B cell (primary cell): ENCODE measurements around the gene THYN1. TPM values are rescaled to one million over a fixed set of nuclear protein-coding genes. Genes with fewer than 3 reads are reported as not detected.

ENCODE experiments used
- ATAC-seq: fragments of 200-7000 bp; cut with Tn5 transposase; one replicate; pipeline ENCODE4 v1.10.0; 2021; ENCODE audit warnings: low read depth, mild to moderate bottlenecking, moderate number of reproducible peaks, moderate library complexity
- CTCF ChIA-PET: fragments of 350-600 bp; sonication (Branson Sonifier 250); formaldehyde crosslinking; loops from one replicate; lab custom pipeline; 2021; ENCODE audit warnings: antibody characterized with exemption, inconsistent platforms; lab: Charles Lee
- POLR2A ChIA-PET: fragments of 350-600 bp; sonication (Branson Sonifier 250); formaldehyde crosslinking; loops from one replicate; lab custom pipeline; 2021; ENCODE audit warnings: antibody characterized with exemption; lab: Charles Lee
- DNase-seq: peaks from one replicate; pipeline ENCODE4 v3.0.0; 2013
- H2AFZ ChIP-seq: 2 replicates; pipeline ENCODE4 v1.6.1; 2012; ENCODE audit warnings: mild to moderate bottlenecking, low read depth, low read length; ENCODE audit not compliant: insufficient read depth, poor library complexity, severe bottlenecking
- H3K27ac ChIP-seq, 2 donors: 1 replicate in 1 of 2; 2 replicates in 1 of 2; pipeline ENCODE4 v1.5.1; 2012 to 2013; ENCODE audit warnings: low read length in 2 of 2, mild to moderate bottlenecking in 2 of 2, moderate library complexity in 1 of 2
- H3K27me3 ChIP-seq, 4 experiments: fragments of 200-600 bp in 1 of 4; sonication (generic) in 1 of 4; replicated peaks in 1 of 4; 1 replicate in 2 of 4; 2 replicates in 2 of 4; pipeline versions ENCODE4 v1.6.1 to v1.7.0; 2013 to 2016; ENCODE audit warnings: low read length in 3 of 4, mild to moderate bottlenecking in 2 of 4, mixed read lengths in 1 of 4, moderate library complexity in 1 of 4; ENCODE audit not compliant: insufficient read depth in 4 of 4, control insufficient read depth in 3 of 4; ENCODE audit errors: control extremely low read depth in 1 of 4
- H3K36me3 ChIP-seq, 2 experiments: replicated peaks in 1 of 2; 1 replicate in 1 of 2; 2 replicates in 1 of 2; pipeline versions ENCODE4 v1.6.1 to v1.7.1; 2013; ENCODE audit warnings: low read length in 1 of 2; ENCODE audit not compliant: insufficient read depth in 2 of 2, control insufficient read depth in 1 of 2; ENCODE audit errors: control extremely low read depth in 1 of 2, extremely low read depth in 1 of 2
- H3K4me1 ChIP-seq, 2 donors: fragments of 200-600 bp in 1 of 2; sonication (generic) in 1 of 2; 1 replicate in 1 of 2; 2 replicates in 1 of 2; pipeline versions ENCODE4 v1.5.1 to v1.6.1; 2013 to 2017; ENCODE audit warnings: low read length in 2 of 2; ENCODE audit not compliant: control insufficient read depth in 2 of 2, insufficient read depth in 2 of 2
- H3K4me2 ChIP-seq: replicated peaks from 2 replicates; pipeline ENCODE3; 2012; ENCODE audit warnings: mild to moderate bottlenecking, low read depth, low read length; ENCODE audit not compliant: poor library complexity, severe bottlenecking
- H3K4me3 ChIP-seq, 5 experiments: fragments of 200-600 bp in 1 of 5; sonication (generic) in 1 of 5; 1 replicate in 3 of 5; 2 replicates in 2 of 5; pipeline versions ENCODE4 v1.5.1 to v1.7.0; 2011 to 2016; ENCODE audit warnings: low read length in 4 of 5, mild to moderate bottlenecking in 4 of 5, low read depth in 2 of 5, control low read depth in 1 of 5, moderate library complexity in 1 of 5; ENCODE audit not compliant: insufficient read depth in 1 of 5; ENCODE audit errors: control extremely low read depth in 1 of 5, extremely low read depth in 1 of 5
- H3K79me2 ChIP-seq: fragments of 200-600 bp; sonication (generic); one replicate; pipeline ENCODE4 v1.6.0; 2016; ENCODE audit warnings: low read length; ENCODE audit not compliant: control insufficient read depth, insufficient read depth
- H3K9ac ChIP-seq: fragments of 200-600 bp; sonication (generic); 2 replicates; pipeline ENCODE4 v1.6.1; 2017; ENCODE audit warnings: mild to moderate bottlenecking, low read length, moderate library complexity
- H3K9me3 ChIP-seq, 3 donors: one replicate each; pipeline versions ENCODE4 v1.6.1 to v1.7.1; 2013; ENCODE audit warnings: low read length in 2 of 3; ENCODE audit not compliant: control insufficient read depth in 2 of 3, insufficient read depth in 1 of 3; ENCODE audit errors: control extremely low read depth in 1 of 3
- H4K20me1 ChIP-seq: 2 replicates; pipeline ENCODE4 v1.6.0; 2012; ENCODE audit warnings: mild to moderate bottlenecking, low read length; ENCODE audit not compliant: insufficient read depth, control insufficient read depth, poor library complexity, severe bottlenecking
- H3K27ac Mint-ChIP-seq: one replicate; pipeline ENCODE4 v1.8.0; 2021; ENCODE audit warnings: mixed read lengths
- H3K27me3 Mint-ChIP-seq: one replicate; pipeline ENCODE4 v1.8.0; 2021; ENCODE audit warnings: mixed read lengths
- H3K4me1 Mint-ChIP-seq: one replicate; pipeline ENCODE4 v1.8.0; 2021; ENCODE audit warnings: mixed read lengths
- H3K4me3 Mint-ChIP-seq: one replicate; pipeline ENCODE4 v1.8.0; 2021; ENCODE audit warnings: mixed read lengths
- H3K9me3 Mint-ChIP-seq: one replicate; pipeline ENCODE4 v1.8.0; 2022; ENCODE audit warnings: mixed read lengths; ENCODE audit not compliant: insufficient read depth
- CTCF ChIP-seq: fragments of 200-600 bp; IDR thresholded peaks from one replicate; pipeline ENCODE4 v1.8.0; 2022; ENCODE audit warnings: antibody characterized with exemption, mild to moderate bottlenecking
- EZH2 ChIP-seq: IDR thresholded peaks from 2 replicates; pipeline ENCODE4 v1.6.1; 2012; ENCODE audit warnings: borderline replicate concordance, low read depth, mild to moderate bottlenecking, moderate library complexity, low read length; ENCODE audit not compliant: insufficient read depth, poor library complexity, severe bottlenecking
- WGBS: methylation state at CpG from one replicate; pipeline ENCODE4 v1.1.5; 2013; ENCODE audit warnings: missing lambda C conversion rate; ENCODE audit not compliant: insufficient coverage; 5-methylcytosine and 5-hydroxymethylcytosine counted together
- intact Hi-C: fragments of 100-400 bp; cut with micrococcal nuclease; formaldehyde crosslinking; loops from one replicate; pipeline ENCODE4 v1.10.0; 2022
- polyA plus RNA-seq: library from polyadenylated mRNA; depleted of rRNA; stranded (reverse); fragments of >200 nt; gene quantifications from 2 replicates; pipeline ENCODE4 v1.2.3, GENCODE V29; 2012
- total RNA-seq, 2 donors: library from RNA; stranded (reverse); fragments of 120-200 nt in 1 of 2; gene quantifications; 1 replicate in 1 of 2; 2 replicates in 1 of 2; pipeline versions ENCODE4 v1.2.3 to v1.2.4, GENCODE V29; 2013 to 2022

The THYN1 gene
- total and polyA plus RNA-seq, 2 donors (not counting 1 experiment from before 2014, with no cell fraction given) = 36.3 to 38.4 TPM

GRCh38 chr11:134216816-134217215 is 36.3 kb downstream of the THYN1 start:
- no peak overlapping the region for H2AFZ ChIP-seq
- Mint-ChIP-seq H3K27ac (no peak overlapping the region), H3K4me3 (no peak overlapping the region), H3K9me3 (no peaks in the 10 kb centered on the region), H3K4me1 (peaks cover 1% of the 10 kb centered on the region), H3K27me3 (no peaks in the 10 kb centered on the region)
- no peak overlapping the region for H3K27ac ChIP-seq
- H3K36me3 ChIP-seq = peaks cover 5 to 16% of the 10 kb centered on the region in 2 experiments
- ChIA-PET CTCF (no interaction called here), POLR2A (no interaction called here)
- TF ChIP-seq CTCF (no peak), EZH2 (no peak)
- no peaks in the 10 kb centered on the region for H3K4me1 ChIP-seq
- intact Hi-C loops = no loop called here
- no peak overlapping the region for H3K9ac ChIP-seq
- ATAC-seq (no peak), DNase-seq (no peak)
- no peak overlapping the region for H3K4me3 ChIP-seq
- no CpG with 5 or more reads among the region's 3 CpGs for WGBS
- H3K9me3 ChIP-seq = no peaks in the 10 kb centered on the region
- H3K27me3 ChIP-seq = no peaks in the 10 kb centered on the region
- no peaks in the 10 kb centered on the region for H4K20me1 ChIP-seq
- H3K79me2 ChIP-seq = peaks cover 15% of the 10 kb centered on the region
- H3K4me2 ChIP-seq = no peak overlapping the region

GRCh38 chr11:134215836-134216235 is 37.3 kb downstream of the THYN1 start:
- TF ChIP-seq EZH2 (no peak), CTCF (no peak)
- Histone ChIP-seq H3K9me3 (no peaks in the 10 kb centered on the region), H3K36me3 (peaks cover 6 to 16% of the 10 kb centered on the region in 2 experiments), H4K20me1 (no peaks in the 10 kb centered on the region), H3K4me2 (no peak overlapping the region), H3K4me1 (no peaks in the 10 kb centered on the region), H3K9ac (no peak overlapping the region), H3K27ac (no peak overlapping the region), H2AFZ (no peak overlapping the region), H3K79me2 (peaks cover 15% of the 10 kb centered on the region), H3K4me3 (no peak overlapping the region), H3K27me3 (no peaks in the 10 kb centered on the region)
- no peak overlapping the region for H3K27ac Mint-ChIP-seq
- H3K9me3 Mint-ChIP-seq = no peaks in the 10 kb centered on the region
- no peak overlapping the region for H3K4me3 Mint-ChIP-seq
- ChIA-PET POLR2A (no interaction called here), CTCF (no interaction called here)
- no peaks in the 10 kb centered on the region for H3K27me3 Mint-ChIP-seq
- ATAC-seq (no peak), DNase-seq (no peak)
- no peaks in the 10 kb centered on the region for H3K4me1 Mint-ChIP-seq
- 96% methylated on average over 4 of the region's 7 CpGs for WGBS
- intact Hi-C loops = no loop called here
